HG03558 (cell line): ENCODE results near the gene TRIM46.
"Not testable (repeated sequence)": the region's sequence is repeated elsewhere in the genome, so short reads cannot be mapped to it uniquely, and the experiment has no call there.

Source experiments
- ATAC-seq: cut with Tn5 transposase; IDR thresholded peaks from one replicate; pipeline ENCODE4 v1.9.1; 2021; ENCODE audit warnings: moderate number of reproducible peaks; ENCODE audit not compliant: unreplicated experiment; ENCODE audit errors: extremely low read depth

The TRIM46 gene

GRCh38 chr1:155184835-155185782 is 11.5 kb downstream of the TRIM46 start:
- no peak for ATAC-seq

GRCh38 chr1:155185783-155186066 is 12.1 kb downstream of the TRIM46 start:
- ATAC-seq, result no peak

GRCh38 chr1:155186067-155186793 is 12.6 kb downstream of the TRIM46 start:
- ATAC-seq, result no peak

GRCh38 chr1:155186794-155187455 is 13.3 kb downstream of the TRIM46 start:
- ATAC-seq, result no peak

DNA sequence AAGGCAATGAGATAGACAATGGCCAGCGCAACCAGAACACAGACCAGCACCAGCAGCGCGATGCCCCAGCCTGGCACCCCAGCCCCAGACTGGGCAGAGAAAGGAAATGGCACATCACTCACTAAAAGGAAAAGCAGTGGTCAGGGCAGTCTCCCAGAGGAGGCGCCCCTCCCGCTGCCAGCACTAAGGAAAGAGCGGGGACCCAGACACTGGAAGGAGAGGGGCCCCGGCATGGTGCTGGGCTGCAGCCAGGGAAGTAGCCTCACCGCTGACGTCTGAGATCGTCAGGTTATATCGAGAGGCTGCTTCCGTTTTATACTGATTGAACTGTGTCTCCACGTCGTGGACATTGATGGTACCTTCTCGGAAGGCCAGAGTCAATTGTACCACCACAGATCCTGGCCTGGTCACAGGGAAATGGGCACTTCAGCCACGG is 13.8 kb downstream of the TRIM46 start:
- ATAC-seq, result no peak

DNA sequence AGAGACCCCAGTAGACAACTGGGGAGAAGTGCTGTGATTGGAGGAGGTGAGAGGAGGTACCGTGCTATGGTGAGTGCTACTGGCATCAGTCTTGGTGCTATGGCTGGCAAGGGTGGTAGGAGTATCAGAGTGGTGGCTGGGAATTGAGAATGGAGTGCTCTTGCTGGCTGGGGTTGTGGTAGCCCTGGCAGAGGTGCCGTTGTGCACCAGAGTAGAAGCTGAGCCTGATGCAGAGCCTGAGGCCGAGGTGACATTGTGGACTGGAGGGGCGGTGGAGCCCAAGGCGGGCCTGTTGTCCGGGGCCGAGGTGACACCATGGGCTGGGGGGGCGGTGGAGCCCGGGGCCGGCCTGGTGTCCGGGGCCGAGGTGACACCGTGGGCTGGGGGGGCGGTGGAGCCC is 14.6 kb downstream of the TRIM46 start:
- ATAC-seq, result no peak

DNA sequence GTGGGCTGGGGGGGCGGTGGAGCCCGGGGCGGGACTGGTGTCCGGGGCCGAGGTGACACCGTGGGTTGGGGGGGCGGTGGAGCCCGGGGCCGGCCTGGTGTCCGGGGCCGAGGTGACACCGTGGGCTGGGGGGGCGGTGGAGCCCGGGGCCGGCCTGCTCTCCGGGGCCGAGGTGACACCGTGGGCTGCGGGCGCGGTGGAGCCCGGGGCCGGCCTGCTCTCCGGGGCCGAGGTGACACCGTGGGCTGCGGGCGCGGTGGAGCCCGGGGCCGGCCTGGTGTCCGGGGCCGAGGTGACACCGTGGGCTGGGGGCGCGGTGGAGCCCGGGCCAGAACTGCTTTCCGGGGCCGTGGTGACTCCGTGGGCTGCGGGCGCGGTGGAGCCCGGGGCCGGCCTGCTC is 16.3 kb downstream of the TRIM46 start:
- not testable (repeated sequence) for ATAC-seq

- no peak for ATAC-seq
Measured at GRCh38 chr1:155191904-155192303, 18.3 kb downstream of the TRIM46 start.

- ATAC-seq, result no peak
Measured at GRCh38 chr1:155192346-155193274, 19.0 kb downstream of the TRIM46 start.

DNA sequence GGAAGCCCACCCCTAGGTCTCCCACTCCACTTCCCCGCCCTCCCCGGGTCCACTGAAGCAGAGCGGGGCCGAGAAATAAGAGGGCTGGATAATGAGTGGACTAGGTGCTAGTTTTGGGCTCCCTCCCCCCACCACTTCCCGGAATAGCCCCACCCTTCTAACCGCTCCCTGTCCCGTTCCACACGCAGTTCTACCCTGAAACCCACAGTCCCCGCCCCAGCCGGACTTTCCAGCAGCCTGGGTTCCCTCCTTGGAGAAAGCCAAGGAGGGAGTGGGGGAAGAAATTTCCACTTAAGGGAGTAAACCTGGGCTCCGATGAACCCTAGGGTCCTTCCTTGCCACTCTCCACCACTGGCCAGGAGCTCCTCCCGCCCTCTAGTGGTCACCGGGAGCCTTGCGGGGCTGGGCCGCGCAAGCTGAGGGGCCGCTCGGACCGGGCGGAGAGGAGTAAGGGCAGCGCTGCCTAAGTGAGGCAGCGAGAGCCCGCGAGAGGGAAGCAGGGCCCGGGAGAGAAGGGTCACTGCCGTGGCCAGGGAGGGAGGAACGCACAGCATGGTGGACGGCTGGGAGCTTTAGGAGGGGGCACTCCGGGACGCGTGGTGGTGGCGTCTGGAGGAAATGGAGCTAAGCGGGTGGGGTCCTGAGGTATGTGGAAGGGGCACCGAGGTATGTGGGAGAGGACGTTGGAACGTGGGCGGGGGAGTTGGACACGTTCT is 19.8 kb downstream of the TRIM46 start:
- no peak for ATAC-seq

DNA sequence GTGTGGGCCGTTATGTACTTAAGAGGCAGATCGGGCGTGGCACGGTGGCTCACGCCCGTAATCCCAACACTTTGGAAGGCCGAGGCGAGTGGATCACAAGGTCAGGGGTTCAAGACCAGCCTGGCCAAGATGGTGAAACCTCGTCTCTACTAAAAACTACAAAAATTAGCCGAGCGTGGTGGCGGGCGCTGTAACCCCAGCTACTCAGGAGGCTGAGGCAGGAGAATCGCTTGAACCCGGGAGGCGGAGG is 20.3 kb downstream of the TRIM46 start:
- ATAC-seq, result not testable (repeated sequence)

DNA sequence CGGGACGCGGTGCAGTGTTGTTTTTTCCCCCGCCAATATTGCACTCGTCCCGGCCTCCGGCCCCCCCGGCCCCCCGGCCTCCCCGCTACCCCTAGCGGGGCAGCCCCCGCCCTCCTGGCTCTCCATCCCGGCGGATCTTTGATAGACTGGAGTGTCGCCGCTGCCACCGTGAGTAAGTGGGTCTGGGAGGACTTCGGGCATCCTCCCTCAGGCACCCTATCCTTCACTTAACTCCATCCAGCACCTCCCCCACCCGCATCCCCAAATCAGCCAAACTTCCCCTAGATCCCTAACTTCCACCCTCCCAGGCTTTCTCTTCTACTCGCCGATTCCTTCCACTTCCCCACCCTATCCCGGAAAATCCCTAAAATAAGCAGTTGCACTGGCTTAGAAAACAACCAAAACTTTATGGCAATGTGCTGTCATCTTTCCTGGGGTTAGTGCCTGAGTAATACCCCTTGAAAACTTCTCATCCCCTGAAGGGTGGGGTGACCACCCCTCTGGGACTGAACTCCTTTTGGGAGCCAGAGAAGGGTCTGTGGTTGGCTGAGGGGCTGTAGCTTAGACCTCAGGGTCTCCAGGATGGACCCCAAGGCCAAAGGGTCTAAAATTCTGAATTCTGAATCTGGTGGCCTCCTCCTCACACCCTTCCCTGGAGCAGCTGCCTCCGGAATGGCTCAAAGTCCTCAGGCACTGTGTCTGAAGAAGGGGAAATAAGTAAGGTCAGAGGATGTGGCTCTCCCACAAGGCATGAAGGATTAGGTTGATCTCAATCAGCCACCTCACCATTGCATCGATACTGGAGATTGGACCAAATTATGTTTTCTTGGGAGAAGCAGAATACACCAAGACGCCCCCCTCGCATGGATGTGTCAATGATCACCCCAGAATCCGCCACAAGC is 21.8 kb downstream of the TRIM46 start:
- no peak for ATAC-seq

DNA sequence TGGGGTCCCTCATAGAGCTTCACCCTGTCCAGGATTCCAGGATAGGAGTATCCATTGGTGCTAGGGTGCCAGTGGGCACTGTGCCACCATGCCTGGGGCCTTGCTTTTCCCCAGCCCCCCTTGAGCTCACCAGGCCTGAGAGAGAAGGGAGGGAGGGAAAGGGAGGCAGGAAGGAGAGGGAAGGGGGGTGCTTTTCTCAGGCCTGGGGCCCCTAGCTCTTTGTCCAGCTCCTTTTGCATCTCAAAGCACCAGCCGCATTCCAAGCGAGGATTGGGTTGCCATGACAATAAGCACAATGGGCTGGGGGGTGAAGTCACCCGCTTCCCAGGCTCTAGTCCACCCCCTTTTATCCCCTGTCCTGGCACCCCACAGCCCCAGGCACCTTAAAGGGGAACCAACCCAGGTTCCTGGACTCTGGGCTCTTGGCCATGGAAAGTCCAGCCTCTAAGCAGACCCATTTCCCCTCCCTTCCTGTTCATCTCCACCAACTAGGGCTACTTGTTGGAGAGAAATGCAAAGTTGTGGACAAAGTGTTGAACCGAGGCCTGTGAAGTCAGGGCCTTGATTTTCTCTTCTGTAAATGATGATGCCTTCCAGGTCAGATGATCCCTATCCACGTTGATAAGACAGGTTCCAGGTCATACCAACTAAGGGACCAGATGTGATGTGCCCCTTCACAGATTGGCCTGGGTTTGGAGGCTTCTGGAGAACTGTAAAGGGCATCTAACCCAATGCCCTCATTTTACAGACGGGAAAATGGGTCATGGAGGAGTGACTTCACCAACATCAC is 22.6 kb downstream of the TRIM46 start:
- no peak for ATAC-seq

- no peak for ATAC-seq
Measured at GRCh38 chr1:155196893-155197638, 23.4 kb downstream of the TRIM46 start.

DNA sequence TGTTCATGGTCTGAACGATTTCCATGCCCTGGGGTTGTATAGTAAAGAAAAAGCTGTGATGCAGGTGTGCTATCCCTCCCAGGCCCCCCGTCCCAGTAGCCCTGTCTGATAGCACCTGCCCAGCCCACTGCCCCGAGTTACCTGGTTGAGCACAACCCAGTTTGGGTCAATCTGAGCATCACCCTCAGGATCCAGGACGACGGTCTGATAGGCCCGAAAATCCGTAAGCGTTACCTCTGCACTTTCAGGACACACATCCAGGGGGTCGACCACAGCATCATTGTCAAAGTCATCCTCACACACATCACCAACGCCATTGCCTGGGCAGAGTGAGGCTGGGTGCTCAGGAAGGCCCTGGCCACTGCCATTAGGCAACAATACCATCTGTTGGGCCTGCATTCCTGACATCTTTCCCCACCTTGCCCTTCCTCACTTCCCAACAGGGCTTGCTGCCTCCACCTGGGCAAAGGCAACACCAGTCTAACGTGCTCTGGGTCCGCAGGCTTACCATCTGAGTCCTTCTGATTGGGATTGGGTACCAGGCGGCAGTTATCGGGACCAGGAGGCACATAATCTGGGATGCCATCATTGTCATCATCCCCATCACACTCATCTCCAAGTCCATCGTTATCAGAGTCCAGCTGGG is 24.4 kb downstream of the TRIM46 start:
- ATAC-seq, result no peak

DNA sequence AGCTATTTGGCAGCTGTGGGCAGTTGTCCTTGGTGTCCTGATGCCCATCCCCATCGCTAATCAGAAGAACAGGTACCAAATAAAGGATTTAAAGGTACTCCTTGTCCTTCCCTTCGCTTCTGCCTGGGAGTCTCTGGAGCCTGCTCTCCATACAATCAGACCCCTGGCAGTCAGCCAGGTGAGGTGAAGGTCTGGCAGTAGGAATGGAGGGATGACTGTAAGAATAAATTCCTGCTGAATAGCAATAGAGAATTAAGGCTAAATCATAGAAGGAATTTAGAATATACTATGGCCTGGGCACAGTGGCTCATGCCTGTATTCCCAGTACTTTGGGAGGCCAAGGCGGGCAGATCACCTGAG is 24.9 kb downstream of the TRIM46 start:
- no peak for ATAC-seq

- no peak for ATAC-seq
Measured at GRCh38 chr1:155199792-155200191, 26.1 kb downstream of the TRIM46 start.
